Stomach (tissue), 4 donors: ENCODE data around the gene MERTK.
"Not testable (repeated sequence)": the region's sequence is repeated elsewhere in the genome, so short reads cannot be mapped to it uniquely, and the experiment has no call there.

Experiments used
- EP300 ChIP-seq: sonication (generic); formaldehyde crosslinking; IDR thresholded peaks from one replicate; pipeline ENCODE4 v1.6.1; 2017; ENCODE audit warnings: antibody characterized with exemption
- POLR2A ChIP-seq, 4 donors: fragments of 450-650 bp; IDR thresholded peaks; one replicate each; pipeline ENCODE4 v1.6.1; 2016; ENCODE audit warnings: antibody characterized with exemption in 4 of 4, control low read depth in 2 of 4, mild to moderate bottlenecking in 1 of 4, moderate library complexity in 1 of 4
- TF ChIP-seq, protein P1 (sequence below), 7 experiments: fragments of 450-650 bp in 4 of 7; fragments of 200-600 bp in 3 of 7; sonication (generic) in 3 of 7; IDR thresholded peaks; one replicate each; pipeline ENCODE4 v1.5.1; 2016 to 2019; ENCODE audit warnings: antibody characterized with exemption in 7 of 7, control low read depth in 2 of 7, mild to moderate bottlenecking in 1 of 7

DNA sequence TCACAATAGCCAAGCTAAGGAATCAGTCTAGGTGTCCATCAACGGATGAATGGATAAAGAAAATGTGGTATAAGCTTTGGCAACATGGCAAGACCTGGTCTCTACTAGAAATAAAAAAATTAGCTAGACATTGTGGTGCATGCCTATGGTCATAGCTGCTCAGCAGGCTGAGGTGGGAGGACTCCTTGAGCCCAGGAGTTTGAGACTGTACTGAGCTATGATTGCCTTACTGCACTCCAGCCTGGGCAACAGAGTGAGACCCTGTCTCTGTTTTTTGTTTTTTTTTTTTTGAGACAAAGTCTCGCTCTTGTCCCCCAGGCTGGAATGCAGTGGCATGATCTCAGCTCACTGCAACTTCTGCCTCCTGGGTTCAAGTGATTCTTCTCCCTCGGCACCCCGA, 11.6 kb downstream of the MERTK start:
- TF ChIP-seq EP300; POLR2A (IDR thresholded peaks at IDR 0.05): not testable (repeated sequence)
- TF ChIP-seq, protein P1, sequence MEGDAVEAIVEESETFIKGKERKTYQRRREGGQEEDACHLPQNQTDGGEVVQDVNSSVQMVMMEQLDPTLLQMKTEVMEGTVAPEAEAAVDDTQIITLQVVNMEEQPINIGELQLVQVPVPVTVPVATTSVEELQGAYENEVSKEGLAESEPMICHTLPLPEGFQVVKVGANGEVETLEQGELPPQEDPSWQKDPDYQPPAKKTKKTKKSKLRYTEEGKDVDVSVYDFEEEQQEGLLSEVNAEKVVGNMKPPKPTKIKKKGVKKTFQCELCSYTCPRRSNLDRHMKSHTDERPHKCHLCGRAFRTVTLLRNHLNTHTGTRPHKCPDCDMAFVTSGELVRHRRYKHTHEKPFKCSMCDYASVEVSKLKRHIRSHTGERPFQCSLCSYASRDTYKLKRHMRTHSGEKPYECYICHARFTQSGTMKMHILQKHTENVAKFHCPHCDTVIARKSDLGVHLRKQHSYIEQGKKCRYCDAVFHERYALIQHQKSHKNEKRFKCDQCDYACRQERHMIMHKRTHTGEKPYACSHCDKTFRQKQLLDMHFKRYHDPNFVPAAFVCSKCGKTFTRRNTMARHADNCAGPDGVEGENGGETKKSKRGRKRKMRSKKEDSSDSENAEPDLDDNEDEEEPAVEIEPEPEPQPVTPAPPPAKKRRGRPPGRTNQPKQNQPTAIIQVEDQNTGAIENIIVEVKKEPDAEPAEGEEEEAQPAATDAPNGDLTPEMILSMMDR (IDR thresholded peaks at IDR 0.05): not testable (repeated sequence)
